HEK293 (cell line): ENCODE results near the gene MAP9.
A peak's percentile ranks its signal among the peaks of the same experiment; 100 is the strongest.
"Not testable (repeated sequence)": the region's sequence is repeated elsewhere in the genome, so short reads cannot be mapped to it uniquely, and the experiment has no call there.

Experiments used
- CTCF ChIA-PET: fragments of 350-600 bp; formaldehyde crosslinking; extraction: SDS; loops from one replicate; lab custom pipeline; 2021; ENCODE audit warnings: antibody characterized with exemption; lab: Yijun Ruan, JAX
- POLR2A ChIA-PET: fragments of 300-600 bp; formaldehyde crosslinking; extraction: SDS; loops from one replicate; lab custom pipeline; 2020; ENCODE audit warnings: antibody characterized with exemption, inconsistent platforms; lab: Yijun Ruan, JAX
- H3K27ac ChIP-seq: fragments of 200-500 bp; sonication (Bioruptor generic); 2 replicates; pipeline ENCODE4 v1.5.1; 2014; ENCODE audit warnings: low read depth, low read length, control low read depth, inconsistent platforms; ENCODE audit errors: extremely low read depth
- H3K36me3 ChIP-seq, 2 experiments: fragments of 200-500 bp in 1 of 2; sonication (Bioruptor generic) in 1 of 2; 1 replicate in 1 of 2; 2 replicates in 1 of 2; pipeline ENCODE4 v1.5.1; 2014 to 2017; ENCODE audit warnings: inconsistent platforms in 2 of 2, low read length in 2 of 2; ENCODE audit not compliant: control insufficient read depth in 2 of 2, insufficient read depth in 1 of 2
- H3K4me1 ChIP-seq: fragments of 200-500 bp; sonication (Bioruptor generic); 2 replicates; pipeline ENCODE4 v1.5.1; 2014; ENCODE audit warnings: mild to moderate bottlenecking, low read length, inconsistent platforms; ENCODE audit not compliant: control insufficient read depth, insufficient read depth
- H3K4me3 ChIP-seq: 2 replicates; pipeline ENCODE4 v1.5.1; 2011; ENCODE audit warnings: low read depth, mild to moderate bottlenecking, control low read depth, low read length, moderate library complexity
- H3K9me3 ChIP-seq: fragments of 200-500 bp; sonication (Bioruptor generic); 2 replicates; pipeline ENCODE4 v1.5.1; 2014; ENCODE audit warnings: low read depth, low read length, inconsistent platforms; ENCODE audit not compliant: control insufficient read depth, insufficient read depth
- SCRT2 ChIP-seq: fragments of 450-650 bp; formaldehyde crosslinking; IDR thresholded peaks from 2 replicates; pipeline ENCODE4 v1.5.1; 2016; ENCODE audit warnings: missing biosample characterization, missing genetic modification characterization
- TRIM28 ChIP-seq: IDR thresholded peaks from 2 replicates; pipeline ENCODE4 v1.6.1; 2011; ENCODE audit warnings: low read length, control low read depth, borderline replicate concordance
- YY1 ChIP-seq: fragments of 450-650 bp; formaldehyde crosslinking; IDR thresholded peaks from 2 replicates; pipeline ENCODE4 v1.5.1; 2018; ENCODE audit warnings: missing biosample characterization, missing genetic modification characterization
- ZBTB1 ChIP-seq: fragments of 450-650 bp; formaldehyde crosslinking; IDR thresholded peaks from 2 replicates; pipeline ENCODE4 v1.5.1; 2016; ENCODE audit warnings: missing biosample characterization, missing genetic modification characterization
- ZBTB8A ChIP-seq: fragments of 450-650 bp; formaldehyde crosslinking; IDR thresholded peaks from 2 replicates; pipeline ENCODE4 v1.5.1; 2016; ENCODE audit warnings: missing biosample characterization, missing genetic modification characterization
- ZFP69B ChIP-seq: fragments of 450-650 bp; formaldehyde crosslinking; IDR thresholded peaks from 2 replicates; pipeline ENCODE4 v1.5.1; 2016; ENCODE audit warnings: missing biosample characterization, missing genetic modification characterization
- ZNF174 ChIP-seq: fragments of 450-650 bp; formaldehyde crosslinking; IDR thresholded peaks from 2 replicates; pipeline ENCODE4 v1.5.0; 2017; ENCODE audit warnings: missing biosample characterization, mild to moderate bottlenecking, missing genetic modification characterization
- ZNF24 ChIP-seq: fragments of 450-650 bp; formaldehyde crosslinking; IDR thresholded peaks from 2 replicates; pipeline ENCODE4 v1.5.1; 2016; ENCODE audit warnings: missing biosample characterization, missing genetic modification characterization
- ZNF416 ChIP-seq: fragments of 450-650 bp; formaldehyde crosslinking; IDR thresholded peaks from 2 replicates; pipeline ENCODE4 v1.5.1; 2016; ENCODE audit warnings: missing biosample characterization, missing genetic modification characterization
- ZNF48 ChIP-seq: fragments of 450-650 bp; formaldehyde crosslinking; IDR thresholded peaks from 2 replicates; pipeline ENCODE4 v1.5.1; 2016; ENCODE audit warnings: missing biosample characterization, missing genetic modification characterization
- ZNF544 ChIP-seq: fragments of 450-650 bp; formaldehyde crosslinking; IDR thresholded peaks from 2 replicates; pipeline ENCODE4 v1.5.0; 2017; ENCODE audit warnings: missing biosample characterization, missing genetic modification characterization
- ZNF561 ChIP-seq: fragments of 450-650 bp; IDR thresholded peaks from 2 replicates; pipeline ENCODE4 v1.5.1; 2018; ENCODE audit warnings: missing biosample characterization, missing genetic modification characterization, borderline replicate concordance
- ZNF623 ChIP-seq: fragments of 450-650 bp; formaldehyde crosslinking; IDR thresholded peaks from 2 replicates; pipeline ENCODE4 v1.5.1; 2016; ENCODE audit warnings: missing biosample characterization, missing genetic modification characterization
- ZNF658 ChIP-seq: fragments of 450-650 bp; formaldehyde crosslinking; IDR thresholded peaks from 2 replicates; pipeline ENCODE4; 2016; ENCODE audit warnings: missing biosample characterization, missing genetic modification characterization
- ZNF660 ChIP-seq: fragments of 450-650 bp; IDR thresholded peaks from 2 replicates; pipeline ENCODE4 v1.5.1; 2018; ENCODE audit warnings: missing biosample characterization, mild to moderate bottlenecking, missing genetic modification characterization
- ZNF785 ChIP-seq: fragments of 450-650 bp; formaldehyde crosslinking; IDR thresholded peaks from 2 replicates; pipeline ENCODE4 v1.5.1; 2016; ENCODE audit warnings: missing biosample characterization, missing genetic modification characterization
- TF ChIP-seq, protein P1 (sequence below): fragments of 450-650 bp; formaldehyde crosslinking; IDR thresholded peaks from 2 replicates; pipeline ENCODE4 v1.5.1; 2016; ENCODE audit warnings: missing biosample characterization, missing genetic modification characterization
- TF ChIP-seq, protein P2 (sequence below): fragments of 450-650 bp; formaldehyde crosslinking; IDR thresholded peaks from 2 replicates; pipeline ENCODE4 v1.5.1; 2016; ENCODE audit warnings: missing biosample characterization, missing genetic modification characterization
- TF ChIP-seq, protein P3 (sequence below): fragments of 450-650 bp; formaldehyde crosslinking; IDR thresholded peaks from 2 replicates; pipeline ENCODE4 v1.5.1; 2016; ENCODE audit warnings: missing biosample characterization, missing genetic modification characterization
- TF ChIP-seq, protein P4 (sequence below): fragments of 450-650 bp; IDR thresholded peaks from 2 replicates; pipeline ENCODE4 v1.5.1; 2018; ENCODE audit warnings: missing biosample characterization, mild to moderate bottlenecking, missing genetic modification characterization

MAP9 gene

DNA sequence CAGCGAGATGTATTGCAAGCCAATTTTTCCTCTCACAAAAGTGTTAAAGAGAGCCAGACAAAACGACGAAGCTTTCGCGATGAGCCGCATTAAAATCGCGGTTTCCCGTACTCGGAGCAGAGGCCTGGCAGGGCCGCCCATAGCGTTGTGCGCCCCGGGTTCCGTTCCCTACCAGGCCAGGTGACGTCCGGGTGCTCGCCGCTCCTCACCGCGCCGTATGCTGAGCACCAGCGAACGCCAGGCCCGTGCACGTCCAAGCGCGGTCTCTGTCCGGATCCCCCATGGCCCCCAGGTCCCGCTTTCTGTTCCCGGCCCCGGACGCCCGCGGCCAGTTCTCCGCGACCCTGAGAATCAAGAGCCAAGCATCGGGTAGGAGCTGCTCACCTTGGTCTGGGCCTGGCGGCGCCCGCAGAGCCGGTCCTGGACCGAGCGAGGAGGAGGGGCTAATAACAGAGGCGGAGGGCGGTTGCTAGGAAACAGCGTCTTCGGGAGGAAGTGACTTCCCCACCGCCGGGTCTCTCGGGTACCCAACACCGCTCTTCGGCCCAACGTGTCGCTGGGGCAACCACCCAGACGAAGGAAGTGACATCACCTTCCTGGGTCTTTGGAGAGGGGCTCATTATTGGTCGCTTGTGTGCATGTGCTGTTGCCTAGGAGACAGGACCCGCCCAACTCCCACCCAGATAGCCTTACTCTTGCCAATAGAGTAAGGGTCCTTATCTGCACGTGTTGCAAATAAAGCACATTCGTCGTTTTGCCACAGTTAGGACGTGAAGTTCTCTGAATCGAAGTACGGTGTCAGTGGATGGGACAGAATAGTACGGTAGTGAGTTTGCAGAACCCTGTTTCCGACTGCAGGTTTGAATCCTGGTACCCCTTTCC, at the start of gene MAP9 (continued):
- TF ChIP-seq ZNF660 (tag by site-specific recombination) = 0 out of 2 replicates have a peak, but pooled peaks have one; percentile 50
- TF ChIP-seq TRIM28 = peak; percentile 53; the same call in 1 of the 2 replicates
- 0 out of 2 replicates have a peak, but pooled peaks have one; percentile 33 for TF ChIP-seq ZBTB8A (tag by site-specific recombination)

DNA sequence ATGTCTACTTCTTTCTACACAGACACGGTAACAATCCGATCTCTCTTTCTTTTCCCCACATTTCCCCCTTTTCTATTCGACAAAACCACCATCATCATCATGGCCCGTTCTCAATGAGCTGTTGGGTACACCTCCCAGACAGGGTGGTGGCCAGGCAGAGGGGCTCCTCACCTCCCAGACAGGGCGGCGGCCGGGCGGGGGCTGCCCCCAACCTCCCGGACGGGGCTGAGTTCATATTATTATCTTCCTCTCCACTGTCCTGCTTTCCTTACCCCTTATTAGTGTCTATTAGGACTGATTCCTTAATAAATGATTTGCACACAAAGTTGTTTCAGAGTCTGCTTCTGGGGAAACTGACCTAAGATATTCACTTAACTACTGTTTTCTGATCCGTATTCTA, 48.0 kb upstream of the MAP9 start:
- CTCF ChIA-PET, H3K36me3 ChIP-seq, H3K4me3 ChIP-seq, H3K9me3 ChIP-seq, H3K27ac ChIP-seq, POLR2A ChIA-PET: not testable (repeated sequence)
- peaks cover 11% of the 10 kb centered on the region for H3K4me1 ChIP-seq

DNA sequence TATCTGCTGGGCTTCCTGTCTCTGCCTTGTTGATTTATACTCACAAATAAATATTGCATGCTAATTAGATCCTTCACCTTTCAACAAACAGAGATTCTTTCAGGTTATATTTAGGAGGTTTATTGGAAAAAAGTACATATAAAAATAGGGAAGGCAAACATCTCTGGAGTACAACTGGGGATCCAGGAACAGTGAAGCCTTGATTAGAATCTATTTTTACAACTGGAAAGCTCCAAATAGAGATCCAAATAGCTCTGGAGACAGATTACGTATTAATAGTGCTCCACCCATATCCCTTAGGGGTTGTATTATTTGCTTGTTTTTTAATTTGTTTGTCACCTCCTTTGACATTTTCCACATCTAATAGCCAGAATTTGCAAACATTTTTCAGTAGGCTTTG, 46.9 kb upstream of the MAP9 start:
- no peaks in the 10 kb centered on the region for H3K36me3 ChIP-seq
- H3K27ac ChIP-seq = no peak overlapping the region
- no peak for TF ChIP-seq ZNF561 (tag by site-specific recombination)
- TF ChIP-seq, protein P1, sequence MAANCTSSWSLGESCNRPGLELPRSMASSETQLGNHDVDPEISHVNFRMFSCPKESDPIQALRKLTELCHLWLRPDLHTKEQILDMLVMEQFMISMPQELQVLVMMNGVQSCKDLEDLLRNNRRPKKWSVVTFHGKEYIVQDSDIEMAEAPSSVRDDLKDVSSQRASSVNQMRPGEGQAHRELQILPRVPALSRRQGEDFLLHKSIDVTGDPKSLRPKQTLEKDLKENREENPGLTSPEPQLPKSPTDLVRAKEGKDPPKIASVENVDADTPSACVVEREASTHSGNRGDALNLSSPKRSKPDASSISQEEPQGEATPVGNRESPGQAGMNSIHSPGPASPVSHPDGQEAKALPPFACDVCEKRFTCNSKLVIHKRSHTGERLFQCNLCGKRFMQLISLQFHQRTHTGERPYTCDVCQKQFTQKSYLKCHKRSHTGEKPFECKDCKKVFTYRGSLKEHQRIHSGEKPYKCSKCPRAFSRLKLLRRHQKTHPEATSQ (tag by site-specific recombination) = no peak
- no peak for TF ChIP-seq ZFP69B (tag by site-specific recombination)
- TF ChIP-seq ZNF544 = no peak
- TF ChIP-seq ZNF416 (tag by site-specific recombination) = no peak
- ChIA-PET CTCF (no interaction called here), POLR2A (no interaction called here)
- H3K9me3 ChIP-seq = no peaks in the 10 kb centered on the region
- no peak overlapping the region for H3K4me3 ChIP-seq
- peaks cover 11% of the 10 kb centered on the region for H3K4me1 ChIP-seq

DNA sequence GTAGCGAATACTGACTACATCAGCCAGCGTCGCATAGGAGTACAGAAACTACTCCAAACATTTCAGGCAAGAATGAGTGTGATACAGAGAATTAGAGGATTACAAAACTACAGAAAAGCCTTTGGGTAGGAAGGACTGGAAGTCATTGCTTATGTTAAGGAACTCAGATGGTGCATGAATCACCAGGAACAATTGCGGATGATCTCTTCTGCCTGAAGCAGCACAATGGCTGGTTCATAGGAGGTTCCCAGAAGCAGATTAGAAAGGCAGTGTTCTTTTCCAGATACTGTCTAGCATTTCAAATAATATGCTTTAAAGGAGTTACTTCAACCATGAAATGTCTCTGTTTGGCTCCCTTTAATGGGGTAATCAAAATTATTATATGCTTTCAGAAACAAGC, 42.5 kb upstream of the MAP9 start:
- POLR2A ChIA-PET = no interaction called here
- Histone ChIP-seq H3K36me3 (no peaks in the 10 kb centered on the region), H3K27ac (no peak overlapping the region), H3K9me3 (no peaks in the 10 kb centered on the region), H3K4me1 (no peaks in the 10 kb centered on the region), H3K4me3 (no peak overlapping the region)
- CTCF ChIA-PET = no interaction called here
- TF ChIP-seq ZNF174 (tag by site-specific recombination) (no peak), ZNF48 (no peak)

DNA sequence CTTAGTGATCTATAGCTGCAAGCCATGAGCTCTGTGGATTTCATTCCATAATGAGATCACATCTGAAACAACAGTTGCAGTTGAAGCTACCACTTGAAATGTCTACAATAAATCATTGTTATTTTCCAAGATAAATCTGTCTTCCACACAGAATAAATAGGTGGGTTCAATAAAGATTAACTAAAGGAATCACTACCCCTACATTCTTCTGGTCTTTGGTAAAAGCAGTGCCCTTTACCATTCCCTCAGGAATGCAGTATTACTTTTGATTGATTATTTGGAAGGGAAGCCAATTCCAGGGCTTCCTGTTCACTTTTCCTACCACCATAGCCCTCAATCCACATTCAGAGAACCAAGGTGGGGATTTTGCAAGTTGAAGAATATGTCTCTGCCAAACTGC, 38.9 kb upstream of the MAP9 start:
- Histone ChIP-seq H3K4me3 (no peak overlapping the region), H3K4me1 (no peaks in the 10 kb centered on the region), H3K36me3 (no peaks in the 10 kb centered on the region), H3K9me3 (no peaks in the 10 kb centered on the region), H3K27ac (no peak overlapping the region)
- ChIA-PET POLR2A (no interaction called here), CTCF (no interaction called here)
- no peak for TF ChIP-seq ZNF24 (tag by site-specific recombination)
- no peak for TF ChIP-seq ZBTB1
- TF ChIP-seq, protein P2, sequence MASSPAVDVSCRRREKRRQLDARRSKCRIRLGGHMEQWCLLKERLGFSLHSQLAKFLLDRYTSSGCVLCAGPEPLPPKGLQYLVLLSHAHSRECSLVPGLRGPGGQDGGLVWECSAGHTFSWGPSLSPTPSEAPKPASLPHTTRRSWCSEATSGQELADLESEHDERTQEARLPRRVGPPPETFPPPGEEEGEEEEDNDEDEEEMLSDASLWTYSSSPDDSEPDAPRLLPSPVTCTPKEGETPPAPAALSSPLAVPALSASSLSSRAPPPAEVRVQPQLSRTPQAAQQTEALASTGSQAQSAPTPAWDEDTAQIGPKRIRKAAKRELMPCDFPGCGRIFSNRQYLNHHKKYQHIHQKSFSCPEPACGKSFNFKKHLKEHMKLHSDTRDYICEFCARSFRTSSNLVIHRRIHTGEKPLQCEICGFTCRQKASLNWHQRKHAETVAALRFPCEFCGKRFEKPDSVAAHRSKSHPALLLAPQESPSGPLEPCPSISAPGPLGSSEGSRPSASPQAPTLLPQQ (tag by site-specific recombination) = no peak
- TF ChIP-seq ZNF623 (tag by site-specific recombination) = no peak
- TF ChIP-seq, protein P3, sequence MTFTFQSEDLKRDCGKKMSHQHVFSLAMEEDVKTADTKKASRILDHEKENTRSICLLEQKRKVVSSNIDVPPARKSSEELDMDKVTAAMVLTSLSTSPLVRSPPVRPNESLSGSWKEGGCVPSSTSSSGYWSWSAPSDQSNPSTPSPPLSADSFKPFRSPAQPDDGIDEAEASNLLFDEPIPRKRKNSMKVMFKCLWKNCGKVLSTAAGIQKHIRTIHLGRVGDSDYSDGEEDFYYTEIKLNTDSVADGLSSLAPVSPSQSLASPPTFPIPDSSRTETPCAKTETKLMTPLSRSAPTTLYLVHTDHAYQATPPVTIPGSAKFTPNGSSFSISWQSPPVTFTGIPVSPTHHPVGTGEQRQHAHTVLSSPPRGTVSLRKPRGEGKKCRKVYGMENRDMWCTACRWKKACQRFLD = no peak
- no peak for TF ChIP-seq ZNF785 (tag by site-specific recombination)
- no peak for TF ChIP-seq SCRT2 (tag by site-specific recombination)
- no peak for TF ChIP-seq ZNF658 (tag by site-specific recombination)
- no peak for TF ChIP-seq YY1
- TF ChIP-seq, protein P4, sequence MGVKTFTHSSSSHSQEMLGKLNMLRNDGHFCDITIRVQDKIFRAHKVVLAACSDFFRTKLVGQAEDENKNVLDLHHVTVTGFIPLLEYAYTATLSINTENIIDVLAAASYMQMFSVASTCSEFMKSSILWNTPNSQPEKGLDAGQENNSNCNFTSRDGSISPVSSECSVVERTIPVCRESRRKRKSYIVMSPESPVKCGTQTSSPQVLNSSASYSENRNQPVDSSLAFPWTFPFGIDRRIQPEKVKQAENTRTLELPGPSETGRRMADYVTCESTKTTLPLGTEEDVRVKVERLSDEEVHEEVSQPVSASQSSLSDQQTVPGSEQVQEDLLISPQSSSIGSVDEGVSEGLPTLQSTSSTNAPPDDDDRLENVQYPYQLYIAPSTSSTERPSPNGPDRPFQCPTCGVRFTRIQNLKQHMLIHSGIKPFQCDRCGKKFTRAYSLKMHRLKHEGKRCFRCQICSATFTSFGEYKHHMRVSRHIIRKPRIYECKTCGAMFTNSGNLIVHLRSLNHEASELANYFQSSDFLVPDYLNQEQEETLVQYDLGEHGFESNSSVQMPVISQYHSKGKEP (tag by site-specific recombination) = no peak
